ENCODE results near the gene PCNP. TPM values are rescaled to one million over a fixed set of nuclear protein-coding genes. Genes with fewer than 3 reads are reported as not detected.

PCNP gene
- polyA plus RNA-seq, 1 of the 3 experiments (the other 2 are of a cell fraction): 45.8 TPM

- no peaks in the 10 kb centered on the region for H3K9me2 ChIP-seq
- no peak overlapping the region for H3K9ac ChIP-seq
- 24% methylated on average over 2 of the region's 2 CpGs for WGBS (ENCODE audit: low lambda C conversion rate)
- no peak overlapping the region for H2AFZ ChIP-seq (ENCODE audit: low read depth)
- no peak overlapping the region for H3K27ac ChIP-seq (ENCODE audit: low read depth in 2 of 2, low read length in 1 of 2)
- no peaks in the 10 kb centered on the region for H3K79me2 ChIP-seq (ENCODE audit: insufficient read depth)
- H4K20me1 ChIP-seq (ENCODE audit: insufficient read depth): no peaks in the 10 kb centered on the region
- no peaks in the 10 kb centered on the region for H3K4me1 ChIP-seq (ENCODE audit: control insufficient read depth in 1 of 2, insufficient read depth in 2 of 2, low read depth in 1 of 2, low read length in 1 of 2)
- no peaks in the 10 kb centered on the region for H3F3A ChIP-seq (replicated peaks; ENCODE audit: insufficient read depth)
- no peak overlapping the region for H3K4me3 ChIP-seq (ENCODE audit: low read depth in 2 of 2, low read length in 1 of 2)
- no peak for DNase-seq
- no peak for TF ChIP-seq SIN3A (IDR thresholded peaks at IDR 0.05; ENCODE audit: borderline replicate concordance, low read depth, low read length)
- no peak for TF ChIP-seq IRF3 (IDR thresholded peaks at IDR 0.05; ENCODE audit: low read depth, low read length)
- TF ChIP-seq, protein P1, sequence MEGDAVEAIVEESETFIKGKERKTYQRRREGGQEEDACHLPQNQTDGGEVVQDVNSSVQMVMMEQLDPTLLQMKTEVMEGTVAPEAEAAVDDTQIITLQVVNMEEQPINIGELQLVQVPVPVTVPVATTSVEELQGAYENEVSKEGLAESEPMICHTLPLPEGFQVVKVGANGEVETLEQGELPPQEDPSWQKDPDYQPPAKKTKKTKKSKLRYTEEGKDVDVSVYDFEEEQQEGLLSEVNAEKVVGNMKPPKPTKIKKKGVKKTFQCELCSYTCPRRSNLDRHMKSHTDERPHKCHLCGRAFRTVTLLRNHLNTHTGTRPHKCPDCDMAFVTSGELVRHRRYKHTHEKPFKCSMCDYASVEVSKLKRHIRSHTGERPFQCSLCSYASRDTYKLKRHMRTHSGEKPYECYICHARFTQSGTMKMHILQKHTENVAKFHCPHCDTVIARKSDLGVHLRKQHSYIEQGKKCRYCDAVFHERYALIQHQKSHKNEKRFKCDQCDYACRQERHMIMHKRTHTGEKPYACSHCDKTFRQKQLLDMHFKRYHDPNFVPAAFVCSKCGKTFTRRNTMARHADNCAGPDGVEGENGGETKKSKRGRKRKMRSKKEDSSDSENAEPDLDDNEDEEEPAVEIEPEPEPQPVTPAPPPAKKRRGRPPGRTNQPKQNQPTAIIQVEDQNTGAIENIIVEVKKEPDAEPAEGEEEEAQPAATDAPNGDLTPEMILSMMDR (IDR thresholded peaks at IDR 0.05): no peak
- TF ChIP-seq RAD21 (IDR thresholded peaks at IDR 0.05; ENCODE audit: low read length): no peak
- no peak for TF ChIP-seq RFX5 (IDR thresholded peaks at IDR 0.05; ENCODE audit: low read length)
- TF ChIP-seq, protein P2, sequence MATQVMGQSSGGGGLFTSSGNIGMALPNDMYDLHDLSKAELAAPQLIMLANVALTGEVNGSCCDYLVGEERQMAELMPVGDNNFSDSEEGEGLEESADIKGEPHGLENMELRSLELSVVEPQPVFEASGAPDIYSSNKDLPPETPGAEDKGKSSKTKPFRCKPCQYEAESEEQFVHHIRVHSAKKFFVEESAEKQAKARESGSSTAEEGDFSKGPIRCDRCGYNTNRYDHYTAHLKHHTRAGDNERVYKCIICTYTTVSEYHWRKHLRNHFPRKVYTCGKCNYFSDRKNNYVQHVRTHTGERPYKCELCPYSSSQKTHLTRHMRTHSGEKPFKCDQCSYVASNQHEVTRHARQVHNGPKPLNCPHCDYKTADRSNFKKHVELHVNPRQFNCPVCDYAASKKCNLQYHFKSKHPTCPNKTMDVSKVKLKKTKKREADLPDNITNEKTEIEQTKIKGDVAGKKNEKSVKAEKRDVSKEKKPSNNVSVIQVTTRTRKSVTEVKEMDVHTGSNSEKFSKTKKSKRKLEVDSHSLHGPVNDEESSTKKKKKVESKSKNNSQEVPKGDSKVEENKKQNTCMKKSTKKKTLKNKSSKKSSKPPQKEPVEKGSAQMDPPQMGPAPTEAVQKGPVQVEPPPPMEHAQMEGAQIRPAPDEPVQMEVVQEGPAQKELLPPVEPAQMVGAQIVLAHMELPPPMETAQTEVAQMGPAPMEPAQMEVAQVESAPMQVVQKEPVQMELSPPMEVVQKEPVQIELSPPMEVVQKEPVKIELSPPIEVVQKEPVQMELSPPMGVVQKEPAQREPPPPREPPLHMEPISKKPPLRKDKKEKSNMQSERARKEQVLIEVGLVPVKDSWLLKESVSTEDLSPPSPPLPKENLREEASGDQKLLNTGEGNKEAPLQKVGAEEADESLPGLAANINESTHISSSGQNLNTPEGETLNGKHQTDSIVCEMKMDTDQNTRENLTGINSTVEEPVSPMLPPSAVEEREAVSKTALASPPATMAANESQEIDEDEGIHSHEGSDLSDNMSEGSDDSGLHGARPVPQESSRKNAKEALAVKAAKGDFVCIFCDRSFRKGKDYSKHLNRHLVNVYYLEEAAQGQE (IDR thresholded peaks at IDR 0.05; ENCODE audit: low read depth, low read length): no peak
- no peak for TF ChIP-seq POLR2AphosphoS5 (IDR thresholded peaks at IDR 0.05; ENCODE audit: low read depth, low read length)
- no peak overlapping the region for H3K4me2 ChIP-seq
- ChIA-PET POLR2A (no interaction called here), CTCF (no interaction called here)
- H3K36me3 ChIP-seq (replicated peaks in 1 of 2; ENCODE audit: control insufficient read depth in 1 of 2, insufficient read depth in 2 of 2, low read length in 1 of 2): no peaks in the 10 kb centered on the region
- H3K9me3 ChIP-seq: no peaks in the 10 kb centered on the region
- H3K27me3 ChIP-seq (ENCODE audit: insufficient read depth): no peaks in the 10 kb centered on the region
Observed at GRCh38 chr3:101548527-101549105, 25.4 kb upstream of the PCNP start.

GRCh38 chr3:101549473-101549872, 24.5 kb upstream of the PCNP start:
- no peak overlapping the region for H3K4me2 ChIP-seq
- H3K27me3 ChIP-seq (ENCODE audit: insufficient read depth): no peaks in the 10 kb centered on the region
- no peaks in the 10 kb centered on the region for H3K9me3 ChIP-seq
- no peak overlapping the region for H3K4me3 ChIP-seq (ENCODE audit: low read depth in 2 of 2, low read length in 1 of 2)
- TF ChIP-seq NRF1 (IDR thresholded peaks at IDR 0.05; ENCODE audit: low read depth, low read length) (no peak), SIN3A (IDR thresholded peaks at IDR 0.05; ENCODE audit: borderline replicate concordance, low read depth, low read length) (no peak), TEAD4 (IDR thresholded peaks at IDR 0.05; ENCODE audit: borderline replicate concordance, insufficient read depth) (no peak), USF1 (IDR thresholded peaks at IDR 0.05; ENCODE audit: borderline replicate concordance, low read depth) (no peak), ELF1 (IDR thresholded peaks at IDR 0.05) (no peak), CHD2 (IDR thresholded peaks at IDR 0.05; ENCODE audit: low read length, partially characterized antibody) (no peak), RFX5 (IDR thresholded peaks at IDR 0.05; ENCODE audit: low read length) (no peak), POLR2AphosphoS5 (IDR thresholded peaks at IDR 0.05; ENCODE audit: low read depth, low read length) (no peak), GABPA (IDR thresholded peaks at IDR 0.05; ENCODE audit: low read depth) (no peak), FOXM1 (IDR thresholded peaks at IDR 0.05; ENCODE audit: low read depth) (no peak), YY1 (IDR thresholded peaks at IDR 0.05; ENCODE audit: low read depth) (no peak)
- TF ChIP-seq, protein P3, sequence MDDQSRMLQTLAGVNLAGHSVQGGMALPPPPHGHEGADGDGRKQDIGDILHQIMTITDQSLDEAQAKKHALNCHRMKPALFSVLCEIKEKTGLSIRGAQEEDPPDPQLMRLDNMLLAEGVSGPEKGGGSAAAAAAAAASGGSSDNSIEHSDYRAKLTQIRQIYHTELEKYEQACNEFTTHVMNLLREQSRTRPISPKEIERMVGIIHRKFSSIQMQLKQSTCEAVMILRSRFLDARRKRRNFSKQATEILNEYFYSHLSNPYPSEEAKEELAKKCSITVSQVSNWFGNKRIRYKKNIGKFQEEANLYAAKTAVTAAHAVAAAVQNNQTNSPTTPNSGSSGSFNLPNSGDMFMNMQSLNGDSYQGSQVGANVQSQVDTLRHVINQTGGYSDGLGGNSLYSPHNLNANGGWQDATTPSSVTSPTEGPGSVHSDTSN (IDR thresholded peaks at IDR 0.05): no peak
- TF ChIP-seq, protein P4, sequence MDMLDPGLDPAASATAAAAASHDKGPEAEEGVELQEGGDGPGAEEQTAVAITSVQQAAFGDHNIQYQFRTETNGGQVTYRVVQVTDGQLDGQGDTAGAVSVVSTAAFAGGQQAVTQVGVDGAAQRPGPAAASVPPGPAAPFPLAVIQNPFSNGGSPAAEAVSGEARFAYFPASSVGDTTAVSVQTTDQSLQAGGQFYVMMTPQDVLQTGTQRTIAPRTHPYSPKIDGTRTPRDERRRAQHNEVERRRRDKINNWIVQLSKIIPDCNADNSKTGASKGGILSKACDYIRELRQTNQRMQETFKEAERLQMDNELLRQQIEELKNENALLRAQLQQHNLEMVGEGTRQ (IDR thresholded peaks at IDR 0.05; ENCODE audit: borderline replicate concordance, low read depth, low read length): no peak
- no peak overlapping the region for H3K27ac ChIP-seq (ENCODE audit: low read depth in 2 of 2, low read length in 1 of 2)
- H3K4me1 ChIP-seq (ENCODE audit: control insufficient read depth in 1 of 2, insufficient read depth in 2 of 2, low read depth in 1 of 2, low read length in 1 of 2): no peaks in the 10 kb centered on the region
- no peak overlapping the region for H3K9ac ChIP-seq
- DNase-seq: no peak
- no peaks in the 10 kb centered on the region for H3K9me2 ChIP-seq
- no peaks in the 10 kb centered on the region for H3K36me3 ChIP-seq (replicated peaks in 1 of 2; ENCODE audit: control insufficient read depth in 1 of 2, insufficient read depth in 2 of 2, low read length in 1 of 2)
- 71% methylated on average over 1 of the region's 1 CpG for WGBS (ENCODE audit: low lambda C conversion rate)
- H2AFZ ChIP-seq (ENCODE audit: low read depth): no peak overlapping the region
- no peaks in the 10 kb centered on the region for H4K20me1 ChIP-seq (ENCODE audit: insufficient read depth)
- ChIA-PET POLR2A (no interaction called here), CTCF (no interaction called here)
- no peaks in the 10 kb centered on the region for H3K79me2 ChIP-seq (ENCODE audit: insufficient read depth)
- no peaks in the 10 kb centered on the region for H3F3A ChIP-seq (replicated peaks; ENCODE audit: insufficient read depth)
